HK-2 (cell line): ENCODE data around the gene MYO18B.

Experiments
- DNase-seq: peaks from one replicate; pipeline ENCODE4 v3.0.0-alpha.2; 2018; ENCODE audit not compliant: unreplicated experiment

Gene MYO18B

DNA sequence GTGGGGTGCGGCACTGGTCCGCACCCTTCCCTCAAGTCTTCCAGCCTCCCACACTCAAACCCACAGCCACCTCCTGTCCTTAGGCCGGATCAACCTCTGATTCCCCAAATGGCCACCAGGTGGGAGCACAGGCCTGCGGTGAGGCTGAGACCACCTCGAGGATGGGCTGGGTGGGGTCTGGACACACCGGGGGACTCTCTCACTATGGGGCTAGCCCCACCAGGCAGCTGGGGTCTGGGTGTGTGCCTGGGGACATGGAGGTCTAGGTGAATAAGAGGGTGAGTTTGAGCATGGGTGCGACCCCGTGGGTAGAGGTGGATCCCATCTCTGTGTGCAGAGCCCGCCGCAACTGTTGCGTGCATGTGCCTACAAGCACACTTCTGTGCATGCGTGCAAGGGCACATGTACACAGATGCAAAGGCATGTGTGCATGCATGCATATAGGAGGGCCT, 32.6 kb downstream of the MYO18B start:
- DNase-seq = no peak

DNA sequence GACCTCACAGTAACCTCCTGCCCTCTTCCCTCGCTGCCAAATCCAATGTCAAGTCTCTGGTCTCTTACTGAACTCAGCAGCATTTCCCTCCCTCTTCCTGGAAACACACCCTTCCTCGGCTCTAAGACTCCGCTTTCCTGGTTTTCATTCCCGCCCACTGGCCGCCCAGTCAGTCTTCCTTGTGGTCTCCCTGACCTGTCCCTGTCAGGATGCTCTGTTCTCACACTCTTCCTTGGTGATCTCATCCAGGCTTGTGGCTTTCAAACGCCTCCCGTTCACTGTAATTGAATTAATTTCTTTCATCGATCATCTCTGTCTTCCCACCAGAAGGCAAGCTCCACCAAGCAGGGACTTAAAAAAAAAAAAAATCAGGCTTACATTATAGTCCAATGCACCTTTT, 33.5 kb downstream of the MYO18B start:
- peak; percentile 52 for DNase-seq

DNA sequence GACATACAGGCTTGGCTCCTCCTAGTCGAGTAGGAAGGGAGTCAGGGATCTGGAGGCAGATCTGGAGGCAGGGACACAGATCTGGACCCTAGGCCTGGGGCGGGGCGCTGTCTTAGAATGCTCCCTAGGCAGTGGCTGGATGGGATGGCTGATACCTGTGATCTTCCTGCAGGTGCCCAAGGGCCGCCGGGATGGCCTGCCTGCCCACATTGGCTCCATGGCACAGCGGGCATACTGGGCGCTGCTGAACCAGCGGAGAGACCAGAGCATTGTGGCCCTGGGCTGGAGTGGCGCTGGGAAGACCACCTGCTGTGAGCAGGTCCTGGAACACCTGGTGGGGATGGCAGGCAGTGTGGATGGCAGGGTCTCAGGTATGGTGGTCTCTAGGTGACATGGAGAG, 35.4 kb downstream of the MYO18B start:
- no peak for DNase-seq

DNA sequence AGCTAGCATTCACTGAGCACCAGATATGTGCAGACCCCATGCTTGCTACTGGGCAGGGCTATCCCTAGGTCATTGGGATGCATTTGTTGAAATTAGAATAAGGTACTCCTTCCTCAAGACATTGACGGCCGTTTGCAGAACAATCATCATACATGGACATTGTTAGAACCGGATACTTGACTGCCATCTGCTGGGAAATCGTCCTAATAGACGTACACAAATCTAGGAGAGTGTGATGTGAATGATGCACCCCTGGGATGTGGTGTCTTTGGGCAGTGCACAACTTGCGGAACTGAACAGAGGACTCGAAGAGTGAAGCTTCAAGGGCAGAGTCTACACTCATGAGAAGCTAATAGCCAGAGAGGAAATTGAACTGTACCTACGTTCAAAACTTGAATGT, 35.9 kb downstream of the MYO18B start:
- no peak for DNase-seq

DNA sequence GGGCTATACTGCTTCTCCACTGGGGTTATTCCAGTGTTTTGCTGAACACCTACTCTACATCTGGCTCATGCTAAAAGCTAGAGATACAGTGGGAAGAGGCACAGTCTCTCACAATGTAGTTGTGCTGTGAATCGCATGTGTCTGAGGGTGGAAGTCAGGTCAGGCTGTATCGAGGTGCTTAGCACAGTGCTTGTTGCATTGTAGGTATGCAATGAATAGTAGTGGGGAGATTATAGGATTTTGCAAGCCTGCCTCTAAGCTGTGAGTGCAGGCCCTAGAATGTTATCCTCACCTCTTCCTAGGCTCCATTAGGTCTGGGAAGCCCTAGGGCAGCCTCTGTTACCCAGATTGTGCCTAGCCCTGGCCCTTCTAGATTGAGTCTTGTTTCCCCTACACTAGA, 37.4 kb downstream of the MYO18B start:
- no peak for DNase-seq

DNA sequence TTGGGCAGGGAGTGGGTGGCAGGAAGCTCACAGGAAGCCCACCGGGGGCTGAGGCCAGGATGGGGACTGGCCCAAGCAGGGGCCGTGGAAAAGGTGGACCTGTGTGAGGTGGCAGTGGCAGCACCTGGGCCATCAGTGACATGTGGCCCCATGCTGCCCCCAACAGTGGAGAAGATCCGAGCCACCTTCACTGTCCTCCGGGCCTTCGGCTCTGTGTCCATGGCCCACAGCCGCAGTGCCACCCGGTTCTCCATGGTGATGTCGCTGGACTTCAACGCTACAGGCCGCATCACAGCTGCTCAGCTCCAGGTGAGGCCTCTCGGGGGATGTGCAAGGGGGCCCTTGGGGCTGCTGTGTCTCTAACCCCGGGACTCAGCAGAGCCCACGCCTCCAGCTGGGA, 37.9 kb downstream of the MYO18B start:
- no peak for DNase-seq

DNA sequence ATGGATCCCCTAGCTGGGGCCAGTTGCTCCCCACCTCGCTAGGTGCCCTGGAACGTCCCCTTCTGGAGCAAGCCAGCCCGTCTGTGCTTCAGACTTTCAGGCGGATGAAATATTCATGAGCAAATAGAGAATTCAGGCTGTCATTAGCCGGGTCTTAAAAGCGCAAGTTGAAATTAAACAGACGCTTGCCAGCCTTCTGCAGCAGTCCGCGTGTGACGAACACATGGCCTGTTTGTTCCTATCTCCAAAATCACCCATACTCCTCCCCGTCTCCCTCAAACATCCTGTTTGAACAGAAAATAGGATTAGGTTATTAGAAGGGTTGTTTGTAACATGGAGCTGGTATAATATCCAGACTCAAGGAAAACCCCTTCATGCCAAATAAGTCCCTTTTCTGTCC, 38.7 kb downstream of the MYO18B start:
- DNase-seq = no peak

DNA sequence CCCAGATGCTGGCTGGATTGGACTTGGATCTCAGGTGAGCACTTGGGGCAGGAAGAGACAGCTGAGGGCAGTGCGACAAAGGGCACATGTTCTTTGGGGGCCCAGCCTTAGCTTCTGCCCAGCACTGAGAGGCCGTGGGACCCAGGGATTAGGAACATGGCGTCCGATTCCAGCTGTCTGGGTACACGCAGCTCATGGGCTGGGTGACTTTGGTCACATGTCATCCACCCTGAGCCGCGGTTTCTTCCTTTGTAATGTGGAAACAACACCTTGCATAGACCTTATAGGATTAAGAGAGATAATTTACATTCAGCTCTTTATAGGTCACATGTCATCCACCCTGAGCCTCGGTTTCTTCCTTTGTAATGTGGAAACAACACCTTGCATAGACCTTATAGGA, 39.8 kb downstream of the MYO18B start:
- no peak for DNase-seq

DNA sequence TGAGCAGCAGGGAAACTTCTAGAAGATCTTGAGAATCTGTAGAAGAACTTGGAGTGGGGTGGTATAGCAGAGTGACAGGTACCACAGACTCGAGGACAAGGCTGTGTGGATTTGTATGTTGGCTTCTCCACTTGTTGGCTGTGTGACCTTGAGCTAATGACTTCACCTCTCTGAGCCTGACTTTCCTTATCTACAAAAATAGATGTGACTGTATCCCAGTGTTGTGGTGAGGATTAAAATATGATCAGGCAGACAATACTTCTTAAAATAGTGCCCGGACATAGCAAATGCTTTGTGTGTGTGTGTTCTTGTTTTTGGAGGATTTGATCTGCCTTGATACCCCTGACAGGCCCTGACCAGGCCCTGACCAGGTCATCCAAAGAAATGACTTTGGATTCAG, 40.8 kb downstream of the MYO18B start:
- no peak for DNase-seq

DNA sequence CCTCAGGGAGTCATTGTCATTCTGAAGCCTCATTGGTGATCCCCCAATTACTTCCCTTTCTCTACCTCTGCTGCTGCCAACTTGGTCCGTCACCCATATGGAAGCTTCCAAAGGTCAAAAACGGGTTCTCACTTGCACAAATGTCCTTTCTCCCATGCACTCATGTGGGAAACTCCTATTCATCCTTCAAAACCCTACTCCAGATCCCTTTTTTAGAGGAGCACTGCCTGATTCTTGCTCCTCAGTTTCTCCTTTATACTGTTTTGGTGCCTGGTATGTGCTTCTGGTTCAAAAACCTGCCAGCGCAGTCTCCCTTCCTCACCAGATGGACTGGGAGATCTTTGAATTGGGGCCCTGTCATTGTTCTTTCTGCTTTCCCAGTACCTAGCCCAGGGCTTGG, 41.9 kb downstream of the MYO18B start:
- no peak for DNase-seq

DNA sequence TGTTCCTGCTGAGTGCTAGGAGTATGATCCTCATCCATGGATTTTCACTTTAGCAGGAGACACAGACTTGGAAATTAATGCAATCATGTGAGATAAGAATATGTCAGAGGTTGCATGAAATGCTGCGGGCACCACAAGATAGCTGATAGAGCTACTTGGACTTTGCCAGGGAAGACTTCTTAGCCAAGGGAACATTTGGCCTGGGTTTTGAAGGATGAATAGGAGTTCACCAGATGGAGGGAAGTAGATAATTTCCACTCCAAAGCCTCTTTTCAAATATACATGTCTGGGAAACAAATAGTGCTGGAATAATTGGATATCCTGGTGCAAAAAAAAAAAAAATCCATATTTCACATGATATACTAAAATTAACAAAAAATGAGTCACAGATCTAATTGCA, 44.2 kb downstream of the MYO18B start:
- DNase-seq = no peak

DNA sequence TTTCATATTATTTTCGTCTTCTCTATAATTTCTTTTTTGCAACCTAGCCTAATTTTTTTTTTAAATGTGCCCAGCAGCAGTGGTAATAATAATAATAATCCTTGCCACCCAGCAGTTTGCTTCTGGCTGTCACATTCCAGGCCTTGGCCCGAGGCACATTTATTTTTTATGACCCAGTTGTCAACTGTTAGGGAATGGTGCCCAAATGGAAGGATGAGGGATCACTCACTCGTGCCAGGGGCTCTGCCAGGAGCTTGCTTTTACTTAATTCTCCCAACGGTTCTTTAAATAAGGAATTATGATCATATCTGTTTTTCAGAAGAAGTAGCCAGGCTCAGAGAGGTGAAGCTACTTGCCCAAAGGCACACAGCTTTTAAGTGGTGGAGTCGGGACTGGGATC, 49.6 kb downstream of the MYO18B start:
- no peak for DNase-seq

DNA sequence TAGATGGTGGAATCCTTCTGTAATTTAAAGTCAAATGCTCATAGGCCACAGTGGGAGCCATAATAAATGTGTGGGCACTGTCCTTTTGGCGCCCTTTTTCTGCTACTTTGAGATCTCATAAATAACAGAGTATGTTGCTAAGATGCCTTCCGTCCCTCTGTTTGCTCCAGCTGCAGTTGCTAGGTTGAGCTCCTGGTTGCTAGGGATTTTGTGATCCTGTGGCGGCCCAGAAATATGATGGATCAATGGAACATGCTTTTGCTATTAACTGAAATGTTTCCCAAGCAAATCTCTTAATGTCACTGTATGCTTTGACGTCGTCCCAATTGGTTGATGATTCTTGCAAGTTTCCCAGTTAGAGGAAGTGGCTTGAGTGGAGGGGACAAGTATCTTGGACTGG, 53.5 kb downstream of the MYO18B start:
- no peak for DNase-seq

DNA sequence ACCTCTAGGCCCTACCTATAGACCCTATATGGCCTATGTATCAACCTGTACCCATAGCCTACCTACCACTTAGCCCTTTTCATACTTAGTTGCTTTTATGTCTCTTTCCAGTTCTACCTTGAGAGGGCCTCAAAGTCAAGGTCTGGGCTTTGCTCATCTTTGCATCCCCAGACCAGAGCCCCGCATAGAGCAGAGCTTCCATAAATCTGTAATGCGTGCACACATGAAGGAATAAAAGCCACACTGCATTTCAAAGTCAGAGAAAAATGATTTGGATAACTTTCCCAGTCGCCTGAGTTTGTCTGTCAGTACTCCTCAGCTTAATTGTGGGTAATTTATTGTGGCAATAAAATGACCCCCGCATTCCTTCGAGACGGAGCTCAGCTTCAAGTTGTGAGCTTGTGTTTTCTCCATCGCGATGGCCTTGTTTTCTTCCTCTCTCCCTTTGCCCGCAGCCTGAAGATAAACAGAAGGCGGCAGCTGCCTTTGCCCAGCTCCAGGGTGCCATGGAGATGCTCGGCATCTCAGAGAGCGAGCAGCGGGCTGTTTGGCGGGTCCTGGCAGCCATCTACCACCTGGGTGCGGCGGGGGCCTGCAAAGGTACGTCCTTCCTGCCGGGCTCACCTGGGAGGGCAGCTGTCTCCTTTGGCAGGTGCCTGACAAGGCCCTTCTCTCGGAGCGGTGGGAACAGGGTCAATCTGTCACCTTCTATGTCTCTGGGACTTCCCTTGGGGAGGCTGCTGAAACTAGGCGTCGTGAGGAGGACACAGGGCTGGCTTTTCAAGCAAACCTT, 55.7 kb downstream of the MYO18B start:
- DNase-seq = no peak

DNA sequence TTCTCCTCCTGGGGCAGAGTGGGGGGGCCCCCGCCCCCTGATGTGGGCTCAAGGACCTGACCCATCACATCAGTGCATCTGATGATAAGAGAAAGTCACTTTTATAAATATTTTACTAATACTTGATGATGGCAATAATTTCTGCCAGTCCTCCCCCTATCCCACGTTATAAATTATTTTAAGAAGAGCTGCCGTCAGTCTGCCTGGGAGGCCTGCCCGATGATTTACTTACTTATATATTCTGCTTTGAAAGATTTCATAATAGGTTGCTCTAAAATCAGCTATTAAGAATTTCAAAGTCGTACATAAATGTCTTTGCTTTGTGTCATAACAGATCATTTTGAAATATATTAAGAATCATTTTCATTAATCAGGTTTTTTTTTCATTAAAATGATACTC, 58.8 kb downstream of the MYO18B start:
- no peak for DNase-seq

DNA sequence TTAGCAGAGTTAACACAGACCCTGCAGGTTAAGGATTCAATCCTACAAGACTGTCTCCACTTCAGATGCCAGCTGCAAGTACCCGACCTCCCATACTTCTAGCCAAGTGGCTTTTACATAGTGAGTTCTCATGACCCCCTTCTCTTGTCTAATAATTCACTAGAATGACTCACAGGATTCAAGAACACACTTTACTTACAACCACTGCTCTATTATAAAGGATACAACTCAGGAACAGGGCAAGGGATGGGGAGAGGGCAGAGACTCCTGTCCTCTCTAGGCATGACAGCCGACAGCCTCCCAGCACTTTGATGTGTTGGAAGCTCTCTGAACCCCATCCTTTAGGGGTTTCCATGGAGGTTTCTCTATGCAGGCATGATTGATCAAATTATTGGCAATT, 60.0 kb downstream of the MYO18B start:
- DNase-seq = no peak

DNA sequence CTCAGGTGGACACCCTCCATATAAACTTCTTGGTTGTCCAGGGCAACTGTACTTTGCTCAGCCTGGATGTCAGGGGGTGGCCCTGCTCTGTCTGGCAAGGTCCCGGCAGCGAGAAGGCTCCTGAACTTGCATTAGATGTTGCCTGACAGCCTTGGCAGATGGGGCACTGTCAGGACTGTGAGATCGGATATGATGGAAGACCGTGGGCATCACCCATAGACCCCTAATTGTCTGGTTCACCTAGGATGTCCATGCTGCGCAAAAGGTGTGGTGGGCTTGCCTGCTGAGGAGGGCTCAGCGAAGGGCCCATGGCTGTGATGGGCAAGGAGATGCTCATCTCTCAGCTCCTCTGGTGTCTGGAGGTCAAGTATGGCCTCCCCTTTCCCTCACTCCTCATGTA, 62.7 kb downstream of the MYO18B start:
- no peak for DNase-seq

DNA sequence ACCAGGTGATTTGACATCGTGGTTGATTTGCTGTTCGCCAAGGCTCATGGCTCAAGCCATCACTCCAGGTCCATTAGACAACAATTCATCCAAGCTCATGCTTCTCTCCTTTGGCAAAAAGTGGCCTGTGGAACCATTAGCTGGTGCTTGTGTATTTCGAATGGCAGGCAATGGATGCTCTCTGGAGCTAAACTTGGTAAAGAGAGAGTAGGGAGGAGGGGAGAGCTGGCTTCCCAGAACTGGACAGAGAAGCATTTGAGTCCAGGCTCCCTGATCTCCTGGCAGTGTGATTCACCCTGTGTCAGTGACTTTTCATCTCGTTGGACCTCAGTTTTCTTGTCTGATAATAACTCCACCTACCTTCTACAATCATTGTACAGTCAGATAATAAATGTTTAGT, 64.6 kb downstream of the MYO18B start:
- no peak for DNase-seq

DNA sequence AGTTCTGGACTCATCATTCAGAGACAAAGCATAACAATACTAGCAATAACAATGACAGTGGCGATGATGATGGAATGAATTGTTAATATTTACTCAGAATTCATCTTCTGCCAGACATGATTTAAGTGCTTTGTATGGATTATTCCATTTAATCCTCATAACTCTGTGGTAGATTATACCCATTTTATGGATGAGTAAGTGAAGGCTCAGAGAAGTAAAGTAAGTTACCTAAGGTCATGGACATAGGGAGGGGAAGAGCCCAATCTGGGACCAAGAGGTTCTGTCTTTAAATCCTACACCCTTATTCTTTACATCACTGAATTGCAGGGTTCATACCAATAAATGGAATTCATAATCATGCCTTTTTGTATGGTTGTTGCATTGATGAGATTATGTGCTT, 72.7 kb downstream of the MYO18B start:
- no peak for DNase-seq

DNA sequence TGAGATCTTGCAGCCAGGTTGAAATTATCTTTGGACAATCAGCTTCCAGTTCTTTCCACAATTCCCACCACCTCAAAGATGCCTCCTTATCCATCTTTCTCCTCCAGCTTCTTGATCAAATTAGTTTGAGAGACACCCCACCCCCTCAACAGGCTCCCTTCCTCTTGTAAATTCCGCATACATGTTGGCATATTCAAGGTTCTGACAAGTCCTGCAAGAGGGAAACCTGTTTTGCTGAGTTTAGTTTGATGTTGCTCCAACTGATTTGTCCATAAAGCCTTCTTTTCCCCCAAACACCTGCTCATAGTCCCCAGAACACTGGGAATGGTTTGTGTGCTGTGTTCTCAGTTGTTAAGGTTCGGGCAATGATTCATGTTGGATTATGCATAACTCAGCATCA, 73.6 kb downstream of the MYO18B start:
- no peak for DNase-seq

DNA sequence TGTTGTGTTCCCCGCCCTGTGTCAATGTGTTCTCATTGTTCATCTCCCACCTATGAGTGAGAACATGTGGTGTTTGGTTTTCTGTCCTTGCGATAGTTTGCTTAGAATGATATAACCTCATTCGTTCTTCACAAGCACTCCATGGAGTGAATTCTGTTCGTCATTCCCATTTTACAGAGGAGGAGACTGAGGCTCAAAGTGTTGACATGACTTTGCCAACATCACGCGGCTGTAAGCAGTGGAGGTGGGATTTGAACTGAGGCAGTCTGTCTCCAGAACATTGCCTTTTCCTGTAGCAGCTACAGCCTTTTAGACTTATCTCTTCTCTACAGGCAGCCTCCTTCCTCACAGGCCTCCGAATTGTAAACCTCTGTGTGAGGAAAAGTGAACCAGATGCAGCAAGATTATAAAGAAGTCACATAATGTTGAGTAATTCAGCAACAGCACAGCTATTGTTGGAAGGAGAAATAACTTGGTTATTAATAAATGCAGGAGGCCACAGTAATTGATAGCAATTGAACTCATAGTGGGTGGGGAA, 74.6 kb downstream of the MYO18B start:
- no peak for DNase-seq

DNA sequence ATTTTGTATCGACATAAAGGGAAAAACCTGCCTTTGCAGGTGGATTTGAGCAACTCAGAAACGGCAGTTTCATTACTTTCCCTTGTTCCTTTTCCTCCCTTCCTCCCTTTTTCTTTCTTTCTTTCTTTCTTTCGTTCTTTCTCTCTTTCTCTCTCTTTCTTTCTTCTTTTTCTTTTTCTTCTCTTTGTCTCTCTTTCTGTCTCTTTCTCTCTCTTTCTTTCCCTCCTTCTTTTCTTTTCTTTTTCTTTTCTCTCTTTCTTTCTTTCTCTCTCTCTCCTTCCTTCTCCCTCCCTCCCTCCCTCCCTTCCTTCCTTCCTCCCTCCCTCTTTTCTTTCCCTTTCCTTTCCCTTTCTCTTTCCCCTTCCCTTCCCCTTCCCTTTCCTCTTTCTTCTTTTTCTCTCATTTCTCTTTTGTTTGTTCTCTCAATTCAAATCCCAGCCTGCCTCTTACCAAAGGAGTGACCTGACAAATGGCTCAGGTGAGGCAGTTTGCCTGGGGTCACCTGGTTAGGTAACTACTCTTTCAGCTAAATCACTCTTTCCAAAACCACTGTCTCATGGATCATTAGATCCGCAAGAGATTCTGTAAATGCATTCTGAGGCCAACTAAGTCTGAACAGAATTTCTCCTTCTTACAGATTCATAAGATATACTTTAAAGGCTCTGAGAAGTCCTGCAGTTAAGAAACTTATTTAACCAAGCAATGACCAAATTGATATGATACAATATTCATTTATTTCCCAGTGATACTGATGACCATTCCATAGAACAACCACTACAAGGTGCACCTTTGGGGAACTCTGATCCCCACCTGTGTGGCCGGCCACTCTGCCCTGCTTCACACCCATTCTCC, 75.3 kb downstream of the MYO18B start:
- DNase-seq = no peak

DNA sequence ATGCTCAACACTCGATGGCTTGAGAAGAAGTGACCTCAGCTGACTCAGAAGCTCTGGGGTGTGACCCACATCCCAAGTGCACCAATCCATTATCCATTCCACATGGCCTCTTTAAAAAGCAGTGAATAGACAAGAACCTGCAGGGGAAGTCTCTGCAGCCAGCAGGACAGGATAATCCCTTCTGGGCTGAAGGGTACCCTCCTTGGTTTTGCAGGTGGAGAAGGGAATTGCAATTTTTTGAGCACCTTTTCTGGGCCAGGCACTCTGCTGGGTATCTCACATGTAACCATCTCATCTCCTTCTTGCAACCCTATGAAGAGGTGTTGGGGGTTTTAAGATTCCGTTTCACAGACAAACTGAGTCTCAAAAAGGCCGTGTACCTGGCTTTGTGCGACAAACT, 76.6 kb downstream of the MYO18B start:
- no peak for DNase-seq
